ENCODE data around the gene PODXL2. TPM values are rescaled to one million over a fixed set of nuclear protein-coding genes. Genes with fewer than 3 reads are reported as not detected.

The PODXL2 gene
- total RNA-seq, 1 experiment from 2014 or later: 5.7 TPM

DNA sequence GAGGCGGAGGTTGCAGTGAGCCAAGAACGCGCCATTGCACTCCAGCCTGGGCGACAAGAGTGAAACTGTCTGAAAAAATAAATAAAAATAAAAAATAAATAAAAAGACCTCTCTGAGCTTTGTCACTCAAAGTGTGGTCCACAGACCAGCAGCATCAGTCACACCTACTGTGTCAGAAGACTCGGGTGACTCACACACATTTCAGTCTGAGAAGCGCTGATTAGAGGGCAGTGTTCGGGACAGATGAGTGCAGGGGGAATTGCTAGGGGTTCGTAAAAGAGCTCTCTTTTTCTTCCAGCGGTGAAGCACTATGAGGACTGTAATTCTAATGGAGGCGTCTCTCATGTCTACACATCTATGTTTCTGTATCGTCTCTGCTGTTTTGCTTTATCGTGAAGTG is 5.7 kb downstream of the PODXL2 start:
- Histone ChIP-seq H3K9ac (ENCODE audit: low read length) (no peak overlapping the region), H3K27me3 (ENCODE audit: insufficient read depth, low read length) (no peaks in the 10 kb centered on the region), H3K79me2 (ENCODE audit: insufficient read depth, low read length) (no peaks in the 10 kb centered on the region), H3K9me3 (ENCODE audit: control insufficient read depth in 1 of 2, insufficient read depth in 1 of 2, low read depth in 1 of 2, low read length in 2 of 2) (no peaks in the 10 kb centered on the region), H3K4me2 (ENCODE audit: low read length) (no peak overlapping the region), H3K27ac (ENCODE audit: low read depth, low read length) (no peak overlapping the region), H4K20me1 (ENCODE audit: insufficient read depth) (no peaks in the 10 kb centered on the region), H3K4me1 (ENCODE audit: control insufficient read depth in 1 of 2, insufficient read depth in 2 of 2, low read length in 2 of 2) (peaks cover 0 to 4% of the 10 kb centered on the region in 2 experiments; a peak in 1 of 4 replicates), H3K9me2 (ENCODE audit: insufficient read depth) (no peaks in the 10 kb centered on the region), H2AFZ (ENCODE audit: low read depth, low read length, poor library complexity, severe bottlenecking) (no peak overlapping the region), H3K36me3 (ENCODE audit: control insufficient read depth in 1 of 2, insufficient read depth in 2 of 2, low read length in 2 of 2) (no peaks in the 10 kb centered on the region), H3K4me3 (replicated peaks in 1 of 2; ENCODE audit: low read depth in 1 of 2, low read length in 2 of 2) (no peak overlapping the region)
- ChIA-PET POLR2A (no interaction called here), RAD21 (ENCODE audit: low non-redundant PET in 1 of 2, low total read pairs in 2 of 2, uncharacterized antibody in 2 of 2, unreplicated experiment in 2 of 2) (no interaction called here), CTCF (no interaction called here)
- intact Hi-C loops (cut with micrococcal nuclease): no loop called here
- no peak for ATAC-seq
- BruUV-seq (replicated peaks): no TSS peak
- TF ChIP-seq POLR2A (IDR thresholded peaks at IDR 0.05; ENCODE audit: borderline replicate concordance, extremely low read depth, insufficient read depth, insufficient read length): no peak
- TF ChIP-seq SIN3A (IDR thresholded peaks at IDR 0.05; ENCODE audit: low read depth): no peak
- TF ChIP-seq, protein P1, sequence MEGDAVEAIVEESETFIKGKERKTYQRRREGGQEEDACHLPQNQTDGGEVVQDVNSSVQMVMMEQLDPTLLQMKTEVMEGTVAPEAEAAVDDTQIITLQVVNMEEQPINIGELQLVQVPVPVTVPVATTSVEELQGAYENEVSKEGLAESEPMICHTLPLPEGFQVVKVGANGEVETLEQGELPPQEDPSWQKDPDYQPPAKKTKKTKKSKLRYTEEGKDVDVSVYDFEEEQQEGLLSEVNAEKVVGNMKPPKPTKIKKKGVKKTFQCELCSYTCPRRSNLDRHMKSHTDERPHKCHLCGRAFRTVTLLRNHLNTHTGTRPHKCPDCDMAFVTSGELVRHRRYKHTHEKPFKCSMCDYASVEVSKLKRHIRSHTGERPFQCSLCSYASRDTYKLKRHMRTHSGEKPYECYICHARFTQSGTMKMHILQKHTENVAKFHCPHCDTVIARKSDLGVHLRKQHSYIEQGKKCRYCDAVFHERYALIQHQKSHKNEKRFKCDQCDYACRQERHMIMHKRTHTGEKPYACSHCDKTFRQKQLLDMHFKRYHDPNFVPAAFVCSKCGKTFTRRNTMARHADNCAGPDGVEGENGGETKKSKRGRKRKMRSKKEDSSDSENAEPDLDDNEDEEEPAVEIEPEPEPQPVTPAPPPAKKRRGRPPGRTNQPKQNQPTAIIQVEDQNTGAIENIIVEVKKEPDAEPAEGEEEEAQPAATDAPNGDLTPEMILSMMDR (IDR thresholded peaks at IDR 0.05 in 2 of 3, conservative IDR thresholded peaks at IDR 0.05 in 1 of 3; ENCODE audit: borderline replicate concordance in 1 of 3, insufficient read depth in 1 of 3, low read depth in 2 of 3, low read length in 2 of 3): no peak
- DNase-seq (ENCODE audit: low read depth, low spot score): no peak

DNA sequence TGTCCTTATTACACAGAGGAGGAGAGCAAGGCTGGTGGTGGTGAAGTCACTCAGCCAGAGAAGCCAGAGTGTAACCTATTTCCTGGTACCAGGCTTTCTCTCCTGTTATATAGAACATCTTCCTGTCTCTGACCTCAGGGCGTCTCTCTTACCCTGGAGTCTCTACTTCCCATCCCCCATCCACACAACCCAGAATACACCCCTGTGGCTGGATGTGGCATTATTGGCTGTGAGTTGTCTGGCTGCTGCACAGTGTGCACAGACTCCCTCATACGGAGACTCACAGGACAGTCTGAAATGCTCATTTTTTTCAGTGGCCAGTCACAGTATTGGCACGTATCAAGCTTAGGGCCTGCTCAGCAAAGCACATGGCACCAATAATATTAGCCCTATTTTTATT is 8.6 kb downstream of the PODXL2 start:
- CTCF ChIA-PET: no interaction called here
- no peaks in the 10 kb centered on the region for H4K20me1 ChIP-seq (ENCODE audit: insufficient read depth)
- no peak overlapping the region for H2AFZ ChIP-seq (ENCODE audit: low read depth, low read length, poor library complexity, severe bottlenecking)
- ATAC-seq (peak; percentile 67), DNase-seq (ENCODE audit: low read depth, low spot score) (no peak)
- no peaks in the 10 kb centered on the region for H3K9me3 ChIP-seq (ENCODE audit: control insufficient read depth in 1 of 2, insufficient read depth in 1 of 2, low read depth in 1 of 2, low read length in 2 of 2)
- H3K27me3 ChIP-seq (ENCODE audit: insufficient read depth, low read length): no peaks in the 10 kb centered on the region
- POLR2A ChIA-PET: no interaction called here
- no peak overlapping the region for H3K9ac ChIP-seq (ENCODE audit: low read length)
- no peak for TF ChIP-seq ELF1 (IDR thresholded peaks at IDR 0.05; ENCODE audit: borderline replicate concordance, low read depth)
- H3K27ac ChIP-seq (ENCODE audit: low read depth, low read length): no peak overlapping the region
- H3K79me2 ChIP-seq (ENCODE audit: insufficient read depth, low read length): no peaks in the 10 kb centered on the region
- no TSS peak for BruUV-seq (replicated peaks)
- RAD21 ChIA-PET (ENCODE audit: low non-redundant PET in 1 of 2, low total read pairs in 2 of 2, uncharacterized antibody in 2 of 2, unreplicated experiment in 2 of 2): no interaction called here
- H3K4me2 ChIP-seq (ENCODE audit: low read length): no peak overlapping the region
- intact Hi-C loops (cut with micrococcal nuclease): no loop called here
- no peaks in the 10 kb centered on the region for H3K9me2 ChIP-seq (ENCODE audit: insufficient read depth)
- no peaks in the 10 kb centered on the region for H3K36me3 ChIP-seq (ENCODE audit: control insufficient read depth in 1 of 2, insufficient read depth in 2 of 2, low read length in 2 of 2)
- peaks cover 0 to 4% of the 10 kb centered on the region in 2 experiments; a peak in 1 of 4 replicates for H3K4me1 ChIP-seq (ENCODE audit: control insufficient read depth in 1 of 2, insufficient read depth in 2 of 2, low read length in 2 of 2)
- H3K4me3 ChIP-seq (replicated peaks in 1 of 2; ENCODE audit: low read depth in 1 of 2, low read length in 2 of 2): no peak overlapping the region
